ENCODE measurements around the gene EEF1G. TPM values are rescaled to one million over a fixed set of nuclear protein-coding genes. Genes with fewer than 3 reads are reported as not detected.

Gene EEF1G
- total and polyA plus RNA-seq, 2 of the 13 experiments (the other 11 are each of a cell fraction or from before 2014, with no cell fraction given), result 1,787 to 2,144 TPM

- peak; percentile 84; the same call in 1 of the 2 replicates for TF ChIP-seq ZBED4 (CRISPR knock-in tag; IDR thresholded peaks at IDR 0.05; ENCODE audit: borderline replicate concordance)
- no peak; the same call in 1 of the 2 replicates for TF ChIP-seq POLR2G (IDR thresholded peaks at IDR 0.05; ENCODE audit: low read depth, low read length)
- TF ChIP-seq JARID2 (CRISPR knock-in tag; IDR thresholded peaks at IDR 0.05; ENCODE audit: insufficient replicate concordance), result no peak
- no peak for TF ChIP-seq JUND (CRISPR knock-in tag; IDR thresholded peaks at IDR 0.05)
- TF ChIP-seq ZBTB40 (IDR thresholded peaks at IDR 0.05), result no peak
- TF ChIP-seq ZBTB40 (CRISPR knock-in tag; IDR thresholded peaks at IDR 0.05), result no peak
- no peak for TF ChIP-seq SP5 (CRISPR knock-in tag; IDR thresholded peaks at IDR 0.05; ENCODE audit: borderline replicate concordance, low read depth)
- TF ChIP-seq PLSCR1 (CRISPR knock-in tag; IDR thresholded peaks at IDR 0.05; ENCODE audit: borderline replicate concordance), result no peak
- TF ChIP-seq RFXAP (CRISPR knock-in tag; IDR thresholded peaks at IDR 0.05; ENCODE audit: borderline replicate concordance), result no peak
- TF ChIP-seq ZNF142 (CRISPR knock-in tag; IDR thresholded peaks at IDR 0.05), result no peak; the same call in 1 of the 2 replicates
Measured at GRCh38 chr11:62601122-62601371, 27.4 kb upstream of the EEF1G start (continued).

Measured in HepG2 (cell line).